RPMI7951 (cell line): ENCODE data around the gene RNLS. TPM values are rescaled to one million over a fixed set of nuclear protein-coding genes. Genes with fewer than 3 reads are reported as not detected.

Experiments used
- DNase-seq: peaks from one replicate; pipeline ENCODE4 v3.0.0-alpha.2; 2012; ENCODE audit warnings: low read depth
- total RNA-seq: library from RNA; depleted of rRNA; stranded (reverse); fragments of >200 nt; shearing (Covaris generic); gene quantifications from 2 replicates; pipeline ENCODE4 v1.2.3, GENCODE V29; 2014; rRNA removed

The RNLS gene
- total RNA-seq, result 15.7 and 20.8 TPM in 2 replicates

DNA sequence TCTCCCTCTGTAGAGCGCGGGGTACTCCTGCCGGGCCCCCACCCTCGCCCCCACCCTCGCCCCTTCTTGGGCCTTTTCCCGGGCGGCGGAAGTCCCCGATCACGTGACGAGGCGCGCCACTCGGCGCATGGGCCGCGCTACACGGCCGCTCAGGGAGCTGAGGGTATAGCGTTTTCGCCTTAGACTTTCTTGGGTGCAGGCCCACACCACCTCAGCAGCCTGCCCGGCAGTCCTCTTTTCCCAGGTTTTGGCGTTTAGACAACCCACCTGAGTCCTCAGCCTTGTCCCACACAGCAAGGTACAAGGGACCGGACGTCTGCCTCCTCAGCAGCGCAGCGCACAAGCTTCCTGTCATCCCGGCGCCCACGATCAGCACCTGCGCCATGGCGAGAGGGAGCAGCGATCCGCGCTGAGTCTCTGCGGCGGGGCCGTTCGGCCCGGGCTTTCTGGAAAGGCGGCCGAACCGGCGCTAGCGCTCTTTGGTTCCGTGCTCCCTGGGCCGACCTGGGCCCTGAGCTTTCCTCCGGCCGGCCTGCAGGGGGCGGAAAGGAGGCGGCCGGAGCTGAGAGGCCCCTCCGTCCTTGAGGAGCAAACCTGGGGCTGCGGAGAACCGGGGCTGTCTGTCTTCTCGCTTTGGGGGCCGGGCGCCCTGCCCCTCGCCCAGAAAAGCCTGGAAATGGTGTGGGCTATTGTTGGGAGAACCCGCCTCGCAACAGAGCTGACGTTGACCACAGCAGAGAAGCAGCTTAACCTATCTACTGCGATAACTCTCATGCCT lies at the start of gene RNLS:
TSS of gene RNLS (minus strand) at position 513 of the 778 bp plus-strand sequence.
- DNase-seq, result peak; percentile 65

DNA sequence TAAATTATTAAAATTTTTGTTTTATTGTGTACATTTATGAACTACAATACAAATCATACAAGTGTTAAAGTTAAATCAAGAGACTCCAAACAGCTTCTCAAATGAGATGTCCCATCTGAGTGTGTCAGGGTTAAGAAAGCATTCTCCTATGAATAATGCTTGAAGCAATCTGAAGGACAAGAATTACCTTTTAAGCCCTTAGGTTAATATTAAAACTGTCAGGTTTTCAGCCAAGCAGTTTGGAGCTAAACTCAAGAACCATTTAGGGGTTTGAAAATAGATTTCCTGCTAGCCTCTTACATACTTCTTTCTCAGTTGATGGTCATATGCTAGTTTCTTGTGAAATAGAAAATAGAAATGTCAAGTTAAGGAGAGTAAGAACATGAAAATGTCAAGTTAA lies 41.7 kb upstream of the RNLS start:
- DNase-seq, result no peak

DNA sequence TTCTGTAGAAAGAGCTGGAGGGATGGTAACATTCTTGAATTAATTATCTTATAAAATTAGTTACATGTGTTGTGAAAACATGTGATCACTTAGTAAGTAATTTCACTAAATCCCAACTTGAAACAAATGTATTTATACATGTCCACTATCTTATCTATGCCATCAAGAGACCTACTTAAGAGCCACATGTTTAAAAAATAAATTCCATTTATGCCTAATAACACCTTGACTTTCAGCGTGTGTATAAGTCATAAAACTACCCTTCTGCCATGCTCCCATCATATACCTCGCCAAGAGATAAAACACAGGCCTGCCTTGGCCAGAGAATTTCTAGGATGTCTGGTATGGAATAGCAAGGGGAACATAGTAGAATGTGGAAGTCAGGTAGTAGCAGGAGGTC lies 40.7 kb upstream of the RNLS start:
- DNase-seq, result no peak

DNA sequence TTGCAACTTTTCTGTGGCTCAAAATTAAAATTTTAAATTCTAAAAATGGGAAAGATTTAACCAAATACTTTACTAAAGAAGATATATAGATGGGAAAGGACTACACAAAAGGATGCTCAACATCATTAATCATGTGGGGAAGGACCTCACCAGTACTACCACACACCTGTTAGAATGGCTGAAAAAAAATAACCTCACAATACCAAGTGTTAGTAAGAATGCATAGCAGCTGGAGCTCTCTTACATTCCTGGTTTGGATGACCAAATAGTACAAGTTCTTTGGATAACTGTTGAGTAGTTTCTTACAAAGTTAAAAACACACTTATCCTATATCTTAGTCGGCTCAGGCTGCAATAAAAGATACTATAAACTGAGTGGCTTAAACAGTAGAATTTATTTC lies 37.3 kb upstream of the RNLS start:
- DNase-seq, result no peak

DNA sequence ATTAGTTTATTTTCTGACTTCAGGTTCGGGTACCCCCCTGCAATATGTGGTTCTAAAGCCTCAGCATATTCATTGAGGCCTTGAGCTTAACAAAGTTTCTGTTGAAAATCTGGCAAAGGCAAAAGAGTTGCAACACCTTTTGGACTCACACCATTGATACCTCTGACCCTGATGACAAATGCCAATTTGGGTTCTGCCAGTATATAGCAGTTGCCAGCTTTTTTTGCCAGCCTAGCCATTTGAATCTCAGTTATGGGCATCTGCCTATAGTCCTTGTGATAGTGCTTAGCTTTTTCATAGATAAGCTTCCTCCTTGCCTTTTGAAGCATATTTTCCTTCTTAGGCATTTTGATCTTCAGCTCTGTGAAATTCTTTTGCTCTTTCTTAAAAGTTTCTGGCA lies 35.4 kb upstream of the RNLS start:
- no peak for DNase-seq

DNA sequence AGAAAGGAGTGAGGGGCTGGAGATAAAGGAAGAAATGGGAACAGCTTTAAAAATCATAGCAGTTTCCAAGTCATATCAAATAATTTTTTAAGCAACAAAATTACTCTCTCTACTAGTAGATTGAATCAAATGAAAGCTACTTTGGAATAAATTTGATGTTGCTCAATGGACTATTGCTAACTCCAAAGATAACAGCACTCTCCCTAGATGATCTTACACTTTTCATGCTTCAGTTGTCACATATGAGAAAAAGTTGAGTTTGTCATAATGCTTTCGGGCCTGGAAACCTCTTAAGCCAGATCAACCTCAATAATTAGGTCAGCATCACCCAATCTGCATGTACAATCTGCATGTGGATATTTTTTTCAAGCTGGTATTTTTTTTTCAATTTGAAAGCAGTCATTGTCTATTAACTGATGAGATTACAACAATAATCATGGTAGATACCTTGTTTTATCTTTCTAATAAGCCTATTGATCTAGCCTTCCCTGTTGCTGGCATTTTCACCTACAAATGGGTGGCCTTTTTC lies 34.7 kb upstream of the RNLS start:
- no peak for DNase-seq

DNA sequence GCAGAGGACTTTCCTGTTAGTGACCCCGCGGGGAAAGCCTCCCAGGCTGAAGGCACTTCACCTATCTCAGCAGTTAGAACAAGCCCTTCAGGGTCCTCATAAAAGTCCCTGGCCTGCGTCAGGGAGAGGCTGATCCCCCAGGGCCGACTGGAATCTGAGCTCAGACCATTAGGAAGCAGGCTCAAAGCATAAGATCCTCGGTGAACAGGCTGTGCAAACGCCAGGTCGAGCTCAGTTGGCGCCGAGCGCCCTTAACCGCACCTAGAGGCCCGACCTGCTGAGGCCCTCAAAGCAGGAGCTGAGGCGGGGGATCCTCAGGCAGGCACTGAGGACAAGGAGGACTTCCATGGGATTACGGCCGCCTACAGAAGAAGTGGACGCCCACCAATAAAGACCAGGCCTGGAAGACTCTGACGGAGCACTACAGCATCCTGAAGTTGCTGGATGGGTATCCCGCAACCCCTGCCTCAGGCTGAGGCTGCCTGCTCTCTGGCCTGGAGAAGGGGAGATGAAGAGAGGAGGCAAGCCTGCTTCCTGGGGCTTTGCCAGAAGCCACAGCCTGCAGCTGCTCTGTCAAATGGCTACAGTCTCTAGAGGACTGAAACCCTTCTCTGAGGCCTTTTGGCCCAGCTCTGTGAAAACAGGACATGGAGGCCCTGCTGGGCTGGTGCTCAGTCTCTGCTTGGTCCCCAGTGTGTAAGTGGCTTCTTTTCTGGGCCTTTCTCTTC lies 33.3 kb upstream of the RNLS start:
- peak; percentile 4 for DNase-seq

DNA sequence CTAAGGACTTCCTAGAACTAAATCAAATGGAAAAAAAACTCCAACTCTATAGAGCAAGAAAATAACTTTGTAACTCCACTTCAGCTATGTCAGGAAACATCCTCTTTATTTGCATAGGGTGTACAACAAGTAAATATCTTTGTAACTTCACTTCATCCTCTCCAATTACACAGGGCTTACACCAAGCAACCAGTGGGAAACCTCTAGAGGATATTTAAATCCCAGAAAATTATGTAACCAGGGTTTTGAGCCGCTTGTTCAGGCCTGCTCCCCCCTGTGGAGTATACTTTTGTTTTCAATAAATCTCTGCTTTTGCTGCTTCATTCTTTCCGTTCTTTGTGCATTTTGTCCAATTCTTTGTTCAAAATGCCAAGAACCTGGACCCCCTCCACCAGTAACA lies 25.7 kb upstream of the RNLS start:
- no peak for DNase-seq

DNA sequence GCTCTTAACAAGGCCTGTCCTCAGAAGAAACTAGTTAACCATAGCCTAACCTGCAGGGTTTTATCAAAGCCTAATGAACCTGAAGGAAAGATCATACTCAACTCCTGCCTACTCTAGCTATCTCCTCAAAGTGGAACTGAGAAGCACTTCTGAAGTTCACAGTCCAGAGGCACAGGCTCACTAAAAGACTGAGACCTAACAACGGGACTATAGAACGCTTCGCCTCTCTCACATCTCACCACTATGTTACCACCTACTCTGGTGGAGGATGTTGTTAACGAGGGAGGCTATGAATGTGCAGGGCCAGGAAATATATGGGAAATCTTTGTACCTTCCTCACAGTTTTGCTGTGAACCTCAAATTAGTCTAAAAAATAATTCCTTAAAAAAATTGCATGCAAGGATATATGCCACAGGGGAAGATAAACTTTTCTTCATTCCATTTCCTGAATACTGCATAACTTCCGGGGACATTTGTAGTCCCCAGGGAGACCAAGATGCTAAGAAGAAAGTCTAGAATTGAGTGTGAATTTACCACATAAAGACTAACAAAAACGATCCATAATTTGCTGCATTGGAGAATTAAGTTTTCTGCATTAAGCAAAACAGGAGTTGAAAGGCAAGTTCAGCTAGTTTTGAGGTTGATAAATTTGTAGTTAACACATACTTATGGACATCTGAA lies 25.1 kb upstream of the RNLS start:
- DNase-seq, result no peak

DNA sequence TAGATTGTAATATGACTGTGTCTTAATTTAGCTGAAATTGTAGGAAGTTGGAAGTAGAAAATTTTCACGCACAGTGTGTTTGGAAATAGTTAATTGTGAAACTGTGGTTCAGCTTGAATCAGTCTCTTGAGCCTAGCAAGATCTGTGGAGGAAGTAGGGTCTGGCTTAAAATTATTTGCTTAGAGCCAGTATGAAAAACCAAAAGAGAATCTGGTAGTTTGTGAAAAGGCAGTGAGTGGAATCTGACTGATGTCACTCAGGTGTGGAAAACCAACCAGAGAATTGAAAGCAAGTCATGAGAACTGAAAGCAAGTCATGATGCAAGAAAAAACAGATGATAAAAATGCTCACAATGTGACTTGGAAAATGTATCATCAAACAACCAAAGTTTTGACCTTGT lies 14.9 kb upstream of the RNLS start:
- no peak for DNase-seq

DNA sequence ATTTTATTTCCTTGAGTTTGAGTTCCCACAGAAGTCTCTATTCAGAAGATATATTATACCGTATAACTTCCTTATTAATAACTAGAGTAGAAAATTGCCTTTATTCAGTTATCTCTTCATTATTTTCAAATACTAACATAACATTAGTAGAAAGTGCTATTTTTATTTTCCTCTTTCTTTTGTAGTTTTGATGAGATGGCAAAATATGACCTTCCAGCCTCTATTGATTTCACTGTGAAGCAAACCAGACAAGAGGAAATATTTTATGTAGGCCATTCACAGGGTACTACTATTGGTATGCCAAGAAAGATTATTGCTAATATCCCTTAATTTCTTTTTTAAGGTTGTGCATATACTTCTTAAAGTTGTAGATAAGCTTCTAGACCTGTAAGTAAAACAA lies 11.4 kb upstream of the RNLS start:
- no peak for DNase-seq

DNA sequence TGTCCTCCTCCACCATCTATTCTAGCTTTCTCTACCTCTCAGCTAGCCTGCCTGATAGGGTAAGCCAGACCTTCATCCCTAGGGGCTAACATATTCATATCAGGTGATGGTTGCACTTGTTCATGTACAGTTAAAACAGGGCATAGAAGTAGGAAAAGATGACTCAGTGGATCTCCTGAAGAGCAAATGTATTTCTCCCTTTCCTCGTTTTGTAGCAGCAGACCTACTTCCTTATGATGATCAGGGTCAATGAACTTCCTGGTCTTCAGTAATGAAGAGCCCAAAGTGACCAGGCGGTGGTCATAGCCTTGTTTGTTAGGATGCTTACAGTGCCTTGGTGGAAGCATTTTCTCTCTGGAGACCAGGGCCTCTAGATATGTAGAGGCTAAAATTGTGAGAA lies 9.8 kb upstream of the RNLS start:
- DNase-seq, result no peak

DNA sequence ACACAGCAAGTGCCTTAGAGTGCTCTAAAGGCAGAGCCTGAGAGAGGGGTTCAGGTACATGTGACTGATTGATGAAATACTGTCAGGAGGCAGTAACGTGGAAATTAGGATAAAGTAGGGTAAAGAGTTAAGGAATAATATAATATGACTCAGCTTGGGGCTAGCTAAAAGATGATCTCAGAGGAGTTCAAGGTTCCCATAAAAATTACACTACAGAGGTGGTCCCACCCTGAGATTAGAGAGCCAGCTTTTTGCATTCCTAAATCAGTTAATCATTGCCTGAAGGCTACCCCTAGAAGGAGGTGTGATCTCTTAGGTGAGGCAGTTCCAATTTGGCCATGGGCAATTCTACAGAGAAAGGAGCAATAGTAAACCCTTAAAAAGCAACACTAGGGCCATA lies 9.3 kb upstream of the RNLS start:
- DNase-seq, result no peak

DNA sequence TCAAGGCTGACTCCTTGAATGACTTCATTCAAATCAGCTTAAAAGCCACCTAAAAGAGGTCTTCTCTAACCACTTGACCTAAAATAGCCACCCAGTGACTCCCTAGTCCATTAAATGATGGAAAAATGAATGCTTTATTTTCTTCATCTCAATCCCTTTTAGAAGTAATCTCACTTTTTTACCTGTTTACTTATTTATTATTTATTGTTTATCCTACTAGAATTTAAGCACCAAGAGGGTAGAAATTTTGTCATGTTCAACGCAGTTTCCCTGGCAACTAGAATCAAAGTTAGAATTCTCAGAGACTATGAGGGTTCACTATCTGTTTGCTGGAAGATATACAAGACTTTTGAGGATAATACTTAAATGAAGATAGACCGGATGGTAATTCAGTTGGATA lies 3.3 kb upstream of the RNLS start, which contains the start of gene LIPJ:
TSS of gene LIPJ (plus strand) at position 301 of the 400 bp plus-strand sequence. CDS start 3,926 bp downstream, outside the sequence.
- no peak for DNase-seq

DNA sequence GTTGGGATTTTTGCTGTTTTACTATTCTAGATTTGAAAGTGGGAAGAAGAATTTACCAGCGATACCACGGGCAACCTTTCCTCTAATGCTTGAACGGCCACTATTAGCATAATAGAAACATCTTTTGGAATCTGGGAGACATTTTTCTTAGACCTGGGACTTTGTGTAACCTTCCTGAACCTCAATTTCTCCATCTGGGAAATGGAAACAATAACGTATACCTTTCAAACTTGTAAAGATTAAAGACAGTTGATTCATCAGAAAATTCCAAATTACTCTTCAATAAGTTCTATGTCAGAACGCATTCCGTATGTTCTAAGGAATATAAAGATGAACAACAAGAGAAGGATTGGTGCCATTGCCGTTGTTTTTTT lies 453 bp upstream of the RNLS start:
- DNase-seq, result no peak

DNA sequence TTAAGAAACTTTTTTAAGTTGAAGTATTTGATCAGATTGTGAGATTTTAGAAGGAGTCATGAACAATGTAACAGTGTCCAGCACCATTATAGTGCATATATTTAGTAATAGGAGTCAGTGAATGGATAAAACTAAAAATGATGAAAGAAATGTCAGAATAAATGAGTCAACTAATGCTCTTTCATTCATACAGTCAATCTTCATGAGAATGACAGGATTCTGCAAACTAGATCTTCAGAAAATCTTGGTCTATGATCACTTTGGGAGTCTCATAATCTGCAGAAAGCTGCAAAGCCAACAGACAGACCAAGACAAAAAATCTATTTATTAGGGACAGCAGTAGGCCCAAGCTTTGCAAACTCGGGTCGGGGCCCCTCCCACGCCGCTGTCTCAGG lies 710 bp downstream of the RNLS start:
- no peak for DNase-seq

DNA sequence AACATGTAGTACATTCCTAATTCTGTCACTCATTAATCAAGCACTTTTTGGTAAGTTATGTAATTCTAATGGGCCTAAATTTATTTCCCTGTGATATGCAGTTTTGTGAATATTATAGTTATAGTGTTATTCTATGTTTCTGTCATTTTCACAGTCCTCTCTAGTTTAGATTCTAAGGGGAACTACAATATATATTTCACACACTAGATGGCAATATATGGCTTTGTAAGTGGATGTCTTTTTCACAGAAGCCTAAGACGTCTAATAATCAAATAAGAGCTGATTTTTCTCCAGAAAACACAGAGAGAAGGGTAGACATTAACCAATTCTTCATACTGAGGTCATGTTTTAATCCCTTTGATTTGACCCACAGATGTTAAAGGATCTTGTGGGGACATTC lies 18.0 kb downstream of the RNLS start:
- DNase-seq, result peak; percentile 27

DNA sequence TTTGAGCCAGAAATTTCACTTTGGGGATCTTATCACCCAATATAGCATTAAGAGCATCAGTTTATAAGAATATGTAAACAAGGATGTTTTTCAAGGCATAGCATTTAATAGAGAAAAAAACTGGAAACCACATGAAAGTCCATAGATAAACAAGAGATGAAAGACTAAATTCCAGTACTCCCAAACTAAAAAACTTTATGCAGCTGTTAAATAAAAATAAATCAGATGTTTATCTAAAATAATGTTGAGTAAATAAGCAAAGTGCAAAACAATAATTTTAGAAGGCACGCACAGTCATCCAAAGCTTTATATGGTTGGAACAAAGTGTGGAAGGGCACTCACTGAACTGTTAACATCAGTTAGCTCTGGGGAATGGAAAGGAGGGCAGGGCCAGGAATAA lies 21.0 kb downstream of the RNLS start:
- no peak for DNase-seq

DNA sequence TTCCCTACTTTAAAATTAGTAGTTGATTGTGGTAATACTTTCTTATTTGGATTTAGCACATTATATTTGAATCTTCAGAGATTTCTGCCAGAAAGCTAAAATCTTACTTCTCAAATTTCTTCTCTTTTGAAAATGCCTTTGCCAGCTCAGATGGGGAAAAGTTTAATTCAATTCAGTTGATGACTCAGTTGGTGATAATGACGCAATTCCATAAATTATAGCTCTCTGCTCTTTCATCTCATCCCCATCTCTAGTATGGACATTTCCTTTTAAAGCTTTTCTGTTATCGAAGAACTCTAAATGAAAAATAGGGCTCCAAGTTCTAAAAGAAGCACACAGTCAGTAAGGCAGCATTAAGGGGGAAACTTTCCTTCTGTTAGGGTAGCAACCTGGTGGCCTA lies 25.5 kb downstream of the RNLS start:
- DNase-seq, result peak; percentile 54

DNA sequence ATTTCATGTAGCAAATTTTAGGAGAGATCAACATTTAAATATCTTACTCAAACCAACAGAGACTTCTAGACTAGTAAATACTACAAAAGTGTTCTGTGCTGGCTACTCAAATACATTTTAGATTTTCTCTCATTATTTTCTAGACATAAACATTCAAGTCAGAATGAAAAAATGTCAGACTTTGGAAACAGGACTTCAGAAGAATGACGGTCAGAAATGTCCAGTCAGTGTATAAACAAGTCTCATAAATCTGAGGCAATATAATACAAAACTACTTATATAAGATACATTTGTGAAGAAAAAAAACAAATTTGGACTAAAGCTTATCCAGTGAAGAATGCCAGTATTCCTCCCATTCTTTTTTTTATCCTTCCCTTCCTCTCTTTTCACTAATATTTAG lies 25.9 kb downstream of the RNLS start:
- no peak for DNase-seq

DNA sequence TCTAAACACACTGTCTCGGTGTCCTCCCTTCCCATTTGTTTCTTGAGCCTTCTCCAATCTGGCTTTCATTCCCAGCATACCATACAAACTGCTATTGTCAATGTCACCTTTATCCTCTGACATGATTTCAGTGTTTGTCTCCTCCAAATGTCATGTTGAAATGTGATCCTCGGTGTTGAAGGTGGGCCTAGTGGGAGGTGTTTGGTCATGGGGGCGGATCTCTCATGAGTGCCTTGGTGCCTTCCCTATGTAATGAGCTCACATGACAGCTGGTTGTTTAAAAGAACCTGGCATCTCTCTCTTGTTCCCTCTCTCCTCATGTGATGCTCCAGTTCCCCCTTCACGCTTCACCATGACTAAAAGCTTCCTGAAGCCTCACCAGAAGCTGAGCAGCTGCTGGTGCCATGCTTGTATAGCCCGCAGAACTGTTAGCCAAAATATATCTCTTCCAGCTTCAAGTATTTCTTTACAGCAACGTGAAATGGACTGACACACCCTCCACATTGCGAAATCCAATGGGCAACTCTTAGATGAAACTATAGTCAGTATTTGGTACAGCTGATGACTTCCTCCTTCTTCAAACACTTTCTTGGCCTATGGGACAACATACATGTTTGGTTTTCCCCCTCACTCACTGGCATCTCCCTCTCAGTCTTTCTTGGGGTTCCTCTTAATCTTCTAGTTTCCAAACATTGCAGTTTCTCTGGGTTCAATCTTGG lies 27.8 kb downstream of the RNLS start:
- no peak for DNase-seq
